Panc1 (cell line): ENCODE data around the gene SSBP3. TPM values are rescaled to one million over a fixed set of nuclear protein-coding genes. Genes with fewer than 3 reads are reported as not detected.

Experiments
- ATAC-seq: fragments of 200-7000 bp; cut with Tn5 transposase; 2 replicates; pipeline ENCODE4 v1.9.1; 2020; ENCODE audit warnings: mild to moderate bottlenecking, moderate library complexity
- BruUV-seq: library from RNA; stranded (reverse); fragments of 400-500 nt; replicated peaks from 2 replicates; lab custom pipeline; 2021; lab: Mats Ljungman, UMichigan
- CTCF ChIA-PET: fragments of 300-600 bp; sonication (Branson Sonifier 250); formaldehyde crosslinking; loops from one replicate; lab custom pipeline; 2022; ENCODE audit warnings: antibody characterized with exemption; lab: Charles Lee
- POLR2A ChIA-PET: fragments of 300-600 bp; sonication (Branson Sonifier 250); formaldehyde crosslinking; loops from one replicate; lab custom pipeline; 2022; ENCODE audit warnings: antibody characterized with exemption; lab: Charles Lee
- DNase-seq: peaks from one replicate; pipeline ENCODE4 v3.0.0-alpha.2; 2010; ENCODE audit warnings: low read depth, low spot score
- H3K27ac ChIP-seq: 2 replicates; pipeline ENCODE4 v1.5.1; 2011; ENCODE audit warnings: mild to moderate bottlenecking, low read length, inconsistent platforms
- H3K27me3 ChIP-seq: fragments of 200-500 bp; sonication (Bioruptor generic); 2 replicates; pipeline ENCODE4 v1.6.0; 2014; ENCODE audit warnings: low read length, inconsistent platforms; ENCODE audit not compliant: control insufficient read depth, insufficient read depth
- H3K36me3 ChIP-seq: fragments of 200-500 bp; sonication (Bioruptor generic); 2 replicates; pipeline ENCODE4 v1.5.1; 2014; ENCODE audit warnings: inconsistent platforms, mild to moderate bottlenecking, low read length, moderate library complexity; ENCODE audit not compliant: control insufficient read depth, insufficient read depth
- H3K4me1 ChIP-seq: 2 replicates; pipeline ENCODE4 v1.5.1; 2011; ENCODE audit warnings: inconsistent platforms, mild to moderate bottlenecking, low read length, moderate library complexity; ENCODE audit not compliant: control insufficient read depth, insufficient read depth
- H3K4me3 ChIP-seq, 2 experiments: 2 replicates each; pipeline ENCODE4 v1.5.1; 2011 to 2012; ENCODE audit warnings: low read depth in 2 of 2, low read length in 2 of 2, mild to moderate bottlenecking in 2 of 2, inconsistent platforms in 1 of 2, moderate library complexity in 1 of 2
- H3K9me3 ChIP-seq: fragments of 200-500 bp; sonication (Bioruptor generic); 2 replicates; pipeline ENCODE4 v1.5.1; 2014; ENCODE audit warnings: low read depth, mild to moderate bottlenecking, inconsistent platforms, low read length, moderate library complexity; ENCODE audit not compliant: control insufficient read depth, insufficient read depth
- POLR2AphosphoS5 ChIP-seq: IDR thresholded peaks from 2 replicates; pipeline ENCODE4 v1.6.1; 2012; ENCODE audit warnings: mild to moderate bottlenecking, low read depth, low read length, moderate library complexity
- SIN3A ChIP-seq: IDR thresholded peaks from 2 replicates; pipeline ENCODE4 v1.6.1; 2012; ENCODE audit warnings: low read depth, mild to moderate bottlenecking, low read length, moderate library complexity, borderline replicate concordance; ENCODE audit not compliant: insufficient read depth
- TCF7L2 ChIP-seq: IDR thresholded peaks from 2 replicates; pipeline ENCODE4 v1.6.1; 2011; ENCODE audit warnings: mild to moderate bottlenecking, low read depth, low read length, inconsistent platforms
- in situ Hi-C: cut with HindIII; loops from 2 replicates; pipeline ENCODE4 v1.10.0; 2016; ENCODE audit warnings: low sequenced_read_pairs, low pct_unique_long_range_greater_than_20kb
- intact Hi-C: fragments of 100-400 bp; cut with micrococcal nuclease; formaldehyde crosslinking; loops from one replicate; pipeline ENCODE4 v1.10.0; 2022; ENCODE audit not compliant: unreplicated experiment
- total RNA-seq: library from RNA; stranded (reverse); gene quantifications from one replicate; pipeline ENCODE4 v1.2.1, GENCODE V29; 2021; ENCODE audit not compliant: unreplicated experiment
- TF ChIP-seq, protein P1 (sequence below), 2 experiments: IDR thresholded peaks; 2 replicates each; pipeline ENCODE4 v1.6.1; 2011 to 2012; ENCODE audit warnings: low read depth in 2 of 2, control low read depth in 1 of 2, low read length in 1 of 2, mild to moderate bottlenecking in 1 of 2, moderate library complexity in 1 of 2; ENCODE audit not compliant: insufficient read depth in 1 of 2
- TF ChIP-seq, protein P2 (sequence below): fragments of 450-650 bp; IDR thresholded peaks from 2 replicates; pipeline ENCODE4 v1.5.1; 2017; ENCODE audit warnings: mild to moderate bottlenecking

Gene SSBP3
- total RNA-seq, 1 experiment from 2014 or later, result 22.5 TPM

GRCh38 chr1:54252371-54252936 is 153.7 kb downstream of the SSBP3 start:
- in situ Hi-C loops (no loop called here), intact Hi-C loops (no loop called here)
- no peak for ATAC-seq
- no peak for DNase-seq
- Histone ChIP-seq H3K4me1 (peaks cover 36% of the 10 kb centered on the region), H3K4me3 (no peak overlapping the region), H3K27me3 (no peaks in the 10 kb centered on the region), H3K36me3 (no peaks in the 10 kb centered on the region), H3K27ac (no peak overlapping the region), H3K9me3 (no peaks in the 10 kb centered on the region)
- POLR2A ChIA-PET, result interaction anchor here (0.6 kb wide), 1 partner anchor 134 kb away, joined by 5 read pairs; no protein-coding TSS in a partner anchor
- no TSS peak for BruUV-seq
- CTCF ChIA-PET, result no interaction called here
- TF ChIP-seq, protein P1, sequence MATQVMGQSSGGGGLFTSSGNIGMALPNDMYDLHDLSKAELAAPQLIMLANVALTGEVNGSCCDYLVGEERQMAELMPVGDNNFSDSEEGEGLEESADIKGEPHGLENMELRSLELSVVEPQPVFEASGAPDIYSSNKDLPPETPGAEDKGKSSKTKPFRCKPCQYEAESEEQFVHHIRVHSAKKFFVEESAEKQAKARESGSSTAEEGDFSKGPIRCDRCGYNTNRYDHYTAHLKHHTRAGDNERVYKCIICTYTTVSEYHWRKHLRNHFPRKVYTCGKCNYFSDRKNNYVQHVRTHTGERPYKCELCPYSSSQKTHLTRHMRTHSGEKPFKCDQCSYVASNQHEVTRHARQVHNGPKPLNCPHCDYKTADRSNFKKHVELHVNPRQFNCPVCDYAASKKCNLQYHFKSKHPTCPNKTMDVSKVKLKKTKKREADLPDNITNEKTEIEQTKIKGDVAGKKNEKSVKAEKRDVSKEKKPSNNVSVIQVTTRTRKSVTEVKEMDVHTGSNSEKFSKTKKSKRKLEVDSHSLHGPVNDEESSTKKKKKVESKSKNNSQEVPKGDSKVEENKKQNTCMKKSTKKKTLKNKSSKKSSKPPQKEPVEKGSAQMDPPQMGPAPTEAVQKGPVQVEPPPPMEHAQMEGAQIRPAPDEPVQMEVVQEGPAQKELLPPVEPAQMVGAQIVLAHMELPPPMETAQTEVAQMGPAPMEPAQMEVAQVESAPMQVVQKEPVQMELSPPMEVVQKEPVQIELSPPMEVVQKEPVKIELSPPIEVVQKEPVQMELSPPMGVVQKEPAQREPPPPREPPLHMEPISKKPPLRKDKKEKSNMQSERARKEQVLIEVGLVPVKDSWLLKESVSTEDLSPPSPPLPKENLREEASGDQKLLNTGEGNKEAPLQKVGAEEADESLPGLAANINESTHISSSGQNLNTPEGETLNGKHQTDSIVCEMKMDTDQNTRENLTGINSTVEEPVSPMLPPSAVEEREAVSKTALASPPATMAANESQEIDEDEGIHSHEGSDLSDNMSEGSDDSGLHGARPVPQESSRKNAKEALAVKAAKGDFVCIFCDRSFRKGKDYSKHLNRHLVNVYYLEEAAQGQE (IDR thresholded peaks at IDR 0.05; ENCODE audit: insufficient read depth in 1 of 2, low read depth in 2 of 2, low read length in 1 of 2), result no peak
- no peak for TF ChIP-seq TCF7L2
- TF ChIP-seq, protein P2, sequence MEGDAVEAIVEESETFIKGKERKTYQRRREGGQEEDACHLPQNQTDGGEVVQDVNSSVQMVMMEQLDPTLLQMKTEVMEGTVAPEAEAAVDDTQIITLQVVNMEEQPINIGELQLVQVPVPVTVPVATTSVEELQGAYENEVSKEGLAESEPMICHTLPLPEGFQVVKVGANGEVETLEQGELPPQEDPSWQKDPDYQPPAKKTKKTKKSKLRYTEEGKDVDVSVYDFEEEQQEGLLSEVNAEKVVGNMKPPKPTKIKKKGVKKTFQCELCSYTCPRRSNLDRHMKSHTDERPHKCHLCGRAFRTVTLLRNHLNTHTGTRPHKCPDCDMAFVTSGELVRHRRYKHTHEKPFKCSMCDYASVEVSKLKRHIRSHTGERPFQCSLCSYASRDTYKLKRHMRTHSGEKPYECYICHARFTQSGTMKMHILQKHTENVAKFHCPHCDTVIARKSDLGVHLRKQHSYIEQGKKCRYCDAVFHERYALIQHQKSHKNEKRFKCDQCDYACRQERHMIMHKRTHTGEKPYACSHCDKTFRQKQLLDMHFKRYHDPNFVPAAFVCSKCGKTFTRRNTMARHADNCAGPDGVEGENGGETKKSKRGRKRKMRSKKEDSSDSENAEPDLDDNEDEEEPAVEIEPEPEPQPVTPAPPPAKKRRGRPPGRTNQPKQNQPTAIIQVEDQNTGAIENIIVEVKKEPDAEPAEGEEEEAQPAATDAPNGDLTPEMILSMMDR, result no peak
- TF ChIP-seq SIN3A, result no peak
- no peak for TF ChIP-seq POLR2AphosphoS5

DNA sequence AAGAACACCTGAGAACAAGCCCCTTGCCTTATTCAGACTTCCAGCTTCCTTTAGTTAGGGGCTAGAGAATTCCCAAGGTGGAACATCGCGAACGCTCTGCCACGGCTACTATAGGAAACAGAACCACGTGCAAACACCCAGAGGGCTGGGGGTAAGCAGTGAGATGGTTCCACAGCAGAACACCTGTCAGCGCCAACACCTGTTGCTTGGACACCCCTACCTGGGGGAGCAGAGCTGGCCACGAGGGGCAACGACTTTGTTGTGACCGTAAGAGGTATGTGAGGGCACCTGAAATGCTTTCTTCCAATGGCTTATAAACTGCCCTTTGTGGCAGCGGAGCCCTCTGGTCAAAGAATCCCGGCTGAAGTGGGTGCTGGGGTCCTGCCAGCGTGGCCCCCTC is 155.5 kb downstream of the SSBP3 start:
- in situ Hi-C loops, result no loop called here
- BruUV-seq, result no TSS peak
- ChIA-PET POLR2A (no interaction called here), CTCF (no interaction called here)
- ATAC-seq (no peak), DNase-seq (no peak)
- Histone ChIP-seq H3K4me3 (no peak overlapping the region), H3K9me3 (no peaks in the 10 kb centered on the region), H3K27ac (peak overlapping the region; percentile 71; the same call in 1 of the 2 replicates), H3K27me3 (no peaks in the 10 kb centered on the region), H3K4me1 (peaks cover 36% of the 10 kb centered on the region), H3K36me3 (no peaks in the 10 kb centered on the region)
- intact Hi-C loops, result no loop called here
- TF ChIP-seq TCF7L2, result no peak

DNA sequence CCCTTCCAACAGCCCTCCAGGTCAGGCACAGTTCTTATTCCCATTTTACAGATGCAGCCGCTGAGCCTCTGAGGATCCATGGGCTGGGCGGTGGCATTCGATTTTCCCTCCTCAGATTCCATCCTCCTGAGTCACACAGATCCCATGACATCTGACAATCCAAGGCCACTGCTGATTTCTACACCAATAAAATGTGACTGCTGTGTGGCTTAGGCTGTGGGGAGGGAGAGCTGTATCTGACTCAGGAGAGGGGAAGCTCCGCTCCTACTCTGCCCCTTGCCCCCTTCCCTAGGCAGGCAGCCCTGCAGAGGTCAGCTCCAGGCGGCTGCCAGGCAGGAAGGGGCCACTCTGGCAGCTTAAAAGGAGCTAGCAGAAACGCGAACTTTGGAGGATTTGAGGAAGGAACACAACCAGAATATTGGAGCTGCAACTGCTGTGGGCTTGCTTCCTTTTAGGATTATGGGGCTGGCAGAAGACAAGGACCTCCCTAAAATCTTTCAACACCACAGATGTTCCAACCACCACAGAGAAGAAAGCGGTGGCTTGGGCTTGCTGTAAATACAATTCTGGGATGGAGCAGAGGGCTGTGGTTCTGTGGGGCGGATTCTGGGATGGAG is 156.3 kb downstream of the SSBP3 start:
- Histone ChIP-seq H3K4me3 (no peak overlapping the region), H3K4me1 (peaks cover 36% of the 10 kb centered on the region), H3K9me3 (no peaks in the 10 kb centered on the region), H3K27ac (peak overlapping the region; percentile 71), H3K27me3 (no peaks in the 10 kb centered on the region), H3K36me3 (no peaks in the 10 kb centered on the region)
- TF ChIP-seq POLR2AphosphoS5, result no peak
- TF ChIP-seq SIN3A, result no peak
- TF ChIP-seq, protein P1 (IDR thresholded peaks at IDR 0.05; ENCODE audit: insufficient read depth in 1 of 2, low read depth in 2 of 2, low read length in 1 of 2), result no peak
- TF ChIP-seq TCF7L2, result no peak
- TF ChIP-seq, protein P2, result no peak
- DNase-seq, result peak; percentile 60
- peak; percentile 87 for ATAC-seq
- intact Hi-C loops, result no loop called here
- no TSS peak for BruUV-seq
- in situ Hi-C loops, result no loop called here
- POLR2A ChIA-PET, result no interaction called here
- CTCF ChIA-PET, result no interaction called here
